GM12864 (cell line): ENCODE results near the gene CSHL1.
"Not testable (repeated sequence)": the region's sequence is repeated elsewhere in the genome, so short reads cannot be mapped to it uniquely, and the experiment has no call there.

Experiments used
- DNase-seq: peaks from one replicate; pipeline ENCODE4 v3.0.0-alpha.2; 2011; ENCODE audit warnings: low read depth
- H3K4me3 ChIP-seq: 2 replicates; pipeline ENCODE4 v1.5.1; 2011; ENCODE audit warnings: mild to moderate bottlenecking, low read depth, low read length, control low read depth
- TF ChIP-seq, protein P1 (sequence below): IDR thresholded peaks from 2 replicates; pipeline ENCODE4 v1.5.1; 2011; ENCODE audit warnings: low read depth, mild to moderate bottlenecking, moderate library complexity, low read length, control low read depth, inconsistent platforms; ENCODE audit errors: missing control alignments

The CSHL1 gene

GRCh38 chr17:63907161-63907778 lies 3.8 kb downstream of the CSHL1 start:
- TF ChIP-seq, protein P1, sequence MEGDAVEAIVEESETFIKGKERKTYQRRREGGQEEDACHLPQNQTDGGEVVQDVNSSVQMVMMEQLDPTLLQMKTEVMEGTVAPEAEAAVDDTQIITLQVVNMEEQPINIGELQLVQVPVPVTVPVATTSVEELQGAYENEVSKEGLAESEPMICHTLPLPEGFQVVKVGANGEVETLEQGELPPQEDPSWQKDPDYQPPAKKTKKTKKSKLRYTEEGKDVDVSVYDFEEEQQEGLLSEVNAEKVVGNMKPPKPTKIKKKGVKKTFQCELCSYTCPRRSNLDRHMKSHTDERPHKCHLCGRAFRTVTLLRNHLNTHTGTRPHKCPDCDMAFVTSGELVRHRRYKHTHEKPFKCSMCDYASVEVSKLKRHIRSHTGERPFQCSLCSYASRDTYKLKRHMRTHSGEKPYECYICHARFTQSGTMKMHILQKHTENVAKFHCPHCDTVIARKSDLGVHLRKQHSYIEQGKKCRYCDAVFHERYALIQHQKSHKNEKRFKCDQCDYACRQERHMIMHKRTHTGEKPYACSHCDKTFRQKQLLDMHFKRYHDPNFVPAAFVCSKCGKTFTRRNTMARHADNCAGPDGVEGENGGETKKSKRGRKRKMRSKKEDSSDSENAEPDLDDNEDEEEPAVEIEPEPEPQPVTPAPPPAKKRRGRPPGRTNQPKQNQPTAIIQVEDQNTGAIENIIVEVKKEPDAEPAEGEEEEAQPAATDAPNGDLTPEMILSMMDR = peak; percentile 30
- H3K4me3 ChIP-seq, DNase-seq: not testable (repeated sequence)

GRCh38 chr17:63904796-63905195 lies 6.3 kb downstream of the CSHL1 start:
- DNase-seq, H3K4me3 ChIP-seq: not testable (repeated sequence)

DNA sequence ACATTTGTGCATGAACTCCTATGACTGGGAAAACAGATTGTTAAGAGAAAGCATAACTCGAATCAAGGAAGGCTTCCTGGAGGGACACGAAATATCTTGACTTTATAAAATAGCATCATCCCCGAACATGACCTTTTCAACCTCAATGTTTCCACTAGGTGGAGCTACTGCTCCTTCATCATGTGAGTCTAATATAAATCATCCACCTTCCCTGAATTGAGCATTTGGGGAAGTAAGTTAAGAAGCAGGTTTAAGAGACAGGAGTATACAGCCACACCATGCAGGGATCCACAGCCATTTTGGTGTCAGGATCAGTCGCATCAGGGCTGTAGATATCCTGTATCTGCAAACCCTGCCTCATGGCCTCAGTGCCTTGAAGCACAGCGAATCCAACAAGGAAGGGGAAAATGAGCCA lies 7.3 kb downstream of the CSHL1 start:
- not testable (repeated sequence) for DNase-seq, H3K4me3 ChIP-seq
- TF ChIP-seq, protein P1 = peak; percentile 17

GRCh38 chr17:63901971-63902370 lies 9.1 kb downstream of the CSHL1 start:
- H3K4me3 ChIP-seq, DNase-seq: not testable (repeated sequence)

GRCh38 chr17:63898899-63899798 lies 11.9 kb downstream of the CSHL1 start:
- H3K4me3 ChIP-seq, DNase-seq: not testable (repeated sequence)

GRCh38 chr17:63896524-63897354 lies 14.3 kb downstream of the CSHL1 start, which contains the start of gene CSH1:
CSH1 (minus strand) TSS chr17:63896574; CDS start chr17:63896511, 63 bp downstream.
- not testable (repeated sequence) for DNase-seq, H3K4me3 ChIP-seq

DNA sequence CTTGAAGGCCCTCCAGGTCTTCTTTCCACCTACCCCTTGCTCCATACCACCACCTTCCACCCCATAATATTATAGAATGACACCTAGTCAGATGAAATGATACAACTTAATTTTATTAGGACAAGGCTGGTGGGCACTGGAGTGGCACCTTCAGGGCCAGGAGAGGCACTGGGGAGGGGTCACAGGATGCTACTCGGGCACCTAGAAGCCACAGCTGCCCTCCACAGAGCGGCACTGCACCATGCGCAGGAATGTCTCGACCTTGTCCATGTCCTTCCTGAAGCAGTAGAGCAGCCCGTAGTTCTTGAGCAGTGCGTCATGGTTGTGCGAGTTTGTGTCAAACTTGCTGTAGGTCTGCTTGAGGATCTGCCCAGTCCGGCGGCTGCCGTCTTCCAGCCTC lies 16.2 kb downstream of the CSHL1 start:
- not testable (repeated sequence) for H3K4me3 ChIP-seq, DNase-seq

GRCh38 chr17:63894021-63894420 lies 17.0 kb downstream of the CSHL1 start:
- DNase-seq, H3K4me3 ChIP-seq: not testable (repeated sequence)

GRCh38 chr17:63892316-63893037 lies 18.6 kb downstream of the CSHL1 start:
- not testable (repeated sequence) for DNase-seq, H3K4me3 ChIP-seq

GRCh38 chr17:63889026-63889848 lies 21.8 kb downstream of the CSHL1 start:
- TF ChIP-seq, protein P1 = peak; percentile 55
- not testable (repeated sequence) for H3K4me3 ChIP-seq, DNase-seq

DNA sequence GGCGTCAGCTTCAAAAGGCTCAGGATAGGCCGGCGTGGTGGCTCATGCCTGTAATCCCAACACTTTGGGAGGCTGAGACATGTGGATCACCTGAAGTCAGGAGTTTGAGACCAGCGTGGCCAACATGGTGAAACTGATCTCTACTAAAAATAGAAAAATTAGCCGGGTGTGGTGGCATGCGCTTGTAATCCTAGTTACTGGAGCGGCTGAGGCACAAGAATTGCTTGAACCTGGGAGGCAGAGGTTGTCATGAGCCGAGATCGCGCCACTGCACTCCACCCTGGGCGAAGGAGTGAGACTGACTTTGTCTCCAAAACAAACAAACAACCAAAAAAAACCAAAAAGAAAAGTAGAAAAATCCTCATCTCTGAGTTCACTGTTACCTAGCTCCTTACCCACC lies 25.9 kb downstream of the CSHL1 start:
- not testable (repeated sequence) for H3K4me3 ChIP-seq, DNase-seq

GRCh38 chr17:63882626-63883126 lies 28.4 kb downstream of the CSHL1 start:
- not testable (repeated sequence) for H3K4me3 ChIP-seq, DNase-seq
